NCI-H69 (cell line): Measurements from ENCODE around the gene ANKMY2.
A peak's percentile ranks its signal among the peaks of the same experiment; 100 is the strongest.

Experiments used
- DNase-seq: peaks from one replicate; lab custom pipeline; 2025; lab: John Stamatoyannopoulos, UW

ANKMY2 gene

DNA sequence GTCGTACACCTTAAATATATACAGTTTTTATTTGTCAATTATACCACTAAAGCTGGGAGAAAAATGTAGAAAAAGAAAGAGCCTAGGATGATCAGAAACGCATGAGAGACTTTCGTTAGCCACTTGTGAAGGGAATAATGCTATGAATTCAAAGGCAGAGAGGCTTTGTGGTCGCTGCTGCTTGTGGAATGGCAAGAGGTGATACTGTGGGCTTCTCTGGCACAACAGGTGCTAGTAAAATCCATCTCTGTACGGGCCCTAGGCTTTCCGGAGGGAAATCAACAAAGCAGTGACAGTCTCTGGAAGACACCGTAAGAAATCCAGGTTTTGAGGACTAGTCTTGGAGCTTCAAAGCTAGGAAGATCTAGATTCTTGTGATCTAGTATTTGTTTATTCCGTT, 66.3 kb downstream of the ANKMY2 start:
- DNase-seq, result peak; percentile 10

DNA sequence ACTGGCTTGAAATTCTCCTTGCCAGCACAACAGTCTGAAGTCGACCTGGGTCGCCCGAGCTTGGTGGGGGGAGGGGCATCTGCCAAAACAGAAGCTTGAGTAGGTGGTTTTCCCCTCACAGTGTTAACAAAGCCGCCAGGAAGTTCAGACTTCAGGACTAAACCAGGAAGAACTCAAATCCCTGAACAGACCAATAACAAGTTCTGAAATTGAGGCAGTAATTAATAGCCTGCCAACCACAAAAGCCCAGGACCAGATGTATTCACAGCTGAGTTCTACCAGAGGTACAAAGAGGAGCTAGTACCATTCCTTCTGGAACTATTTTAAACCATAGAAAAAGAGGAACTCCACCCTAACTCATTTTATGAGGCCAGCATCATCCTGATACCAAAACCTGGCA, 73.6 kb downstream of the ANKMY2 start:
- DNase-seq, result no peak

DNA sequence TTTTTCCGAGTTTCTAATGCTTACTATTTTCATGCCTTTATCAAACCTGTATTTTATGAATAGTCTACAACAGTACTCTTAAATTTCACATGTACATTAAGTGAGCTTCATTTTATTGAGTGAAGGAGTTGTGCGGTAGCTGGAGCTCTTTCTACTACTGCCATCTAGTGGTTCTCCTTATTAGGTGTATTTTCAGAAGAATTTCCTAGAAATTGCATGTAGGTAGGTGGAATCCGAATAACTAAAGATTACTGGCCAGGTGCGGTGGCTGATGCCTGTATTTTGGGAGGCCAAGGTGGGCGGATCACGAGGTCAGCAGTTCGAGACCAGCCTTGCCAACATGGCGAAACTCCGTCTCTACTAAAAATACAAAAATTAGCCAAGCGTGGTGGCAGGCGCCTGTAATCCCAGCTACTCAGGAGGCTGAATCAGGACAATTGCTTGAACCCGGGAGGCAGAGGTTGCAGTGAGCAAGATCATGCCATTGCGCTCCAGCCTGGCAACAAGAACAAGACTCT, 80.6 kb downstream of the ANKMY2 start:
- peak; percentile 76 for DNase-seq

DNA sequence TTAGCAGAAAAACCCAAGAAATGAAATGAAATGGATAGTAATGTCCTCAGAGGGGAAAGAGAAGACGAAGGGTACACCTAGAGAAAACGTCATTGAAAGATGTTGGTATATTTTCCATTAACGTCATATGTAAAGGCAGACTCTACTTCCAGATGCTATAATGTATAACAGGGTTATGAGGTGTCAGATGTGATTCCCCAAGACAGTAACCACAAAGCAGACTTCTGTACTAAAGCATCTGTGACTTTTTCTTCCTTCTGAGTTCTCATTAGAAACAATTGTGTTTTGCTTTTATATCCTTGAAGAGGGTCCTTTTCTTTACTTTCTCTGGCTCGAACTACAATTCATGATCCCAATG, 81.6 kb downstream of the ANKMY2 start:
- DNase-seq, result no peak

DNA sequence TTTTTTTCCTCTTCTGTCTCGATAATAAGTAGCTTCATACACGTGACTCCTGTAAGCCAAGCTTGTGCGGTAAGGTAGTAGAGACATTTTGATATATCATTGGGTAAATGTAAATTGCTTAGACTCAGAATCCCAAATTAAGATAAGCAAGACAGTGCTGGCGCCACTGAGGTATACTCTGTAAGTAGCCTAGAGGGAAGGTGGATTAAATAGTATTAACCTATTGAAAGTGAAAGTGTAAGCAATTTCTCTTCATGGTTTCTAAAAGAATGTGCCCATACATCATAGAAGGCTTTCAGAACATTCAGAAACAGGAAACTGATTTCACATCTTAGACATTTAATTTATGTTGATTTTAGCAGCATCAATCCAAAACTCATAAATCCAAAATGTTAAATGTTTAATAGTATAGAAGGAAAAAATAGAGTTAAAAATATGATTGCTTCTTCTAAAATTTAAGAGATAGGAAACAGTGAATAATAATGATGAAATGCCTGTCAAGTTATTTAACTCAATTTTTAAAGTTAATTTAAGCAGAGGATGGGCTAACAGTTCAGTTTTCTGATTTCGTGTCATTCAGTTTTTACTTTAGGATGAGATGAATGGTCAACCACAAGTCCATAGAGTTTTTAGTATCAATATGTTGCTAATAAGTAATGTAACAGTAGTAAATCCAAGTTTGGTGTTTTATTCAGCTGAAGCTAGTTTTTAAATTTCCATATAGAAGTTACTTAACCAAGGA, 82.1 kb downstream of the ANKMY2 start:
- DNase-seq, result no peak

DNA sequence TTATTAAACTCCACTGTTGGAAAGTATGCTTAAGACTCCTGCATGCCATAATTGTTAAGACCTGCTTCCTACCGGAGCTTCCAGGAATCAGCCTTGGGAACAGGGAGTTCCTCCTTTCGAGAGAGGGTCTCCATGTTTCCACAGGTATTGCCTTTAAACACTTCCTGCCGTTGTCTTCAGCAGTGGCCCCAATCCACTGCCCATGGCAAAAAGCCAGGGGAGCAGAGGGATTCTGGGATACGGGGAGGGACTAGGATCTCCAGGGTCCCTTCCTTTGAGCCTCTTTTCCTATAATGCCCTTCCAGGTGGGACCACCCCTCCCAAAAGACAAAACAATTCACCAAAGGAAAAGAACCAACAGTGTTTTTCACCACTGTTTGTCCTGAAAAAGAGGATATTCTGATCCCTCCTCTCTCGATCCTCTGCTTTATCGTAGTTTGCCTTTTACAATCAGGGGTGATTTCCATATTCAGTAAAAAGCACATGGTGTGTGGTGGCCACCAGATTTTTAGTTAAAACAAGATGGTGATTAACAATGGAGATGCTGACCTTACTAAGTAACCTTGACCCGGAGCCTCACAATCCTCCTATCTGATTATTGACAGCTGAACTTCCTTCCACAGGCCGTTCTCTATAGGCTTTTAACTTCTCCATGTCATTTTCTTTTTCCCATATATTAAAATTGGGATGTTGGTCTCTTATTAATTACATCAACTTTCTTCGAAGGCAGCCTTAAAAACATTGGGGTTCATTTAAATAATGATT, 82.9 kb downstream of the ANKMY2 start:
- peak; percentile 12 for DNase-seq

DNA sequence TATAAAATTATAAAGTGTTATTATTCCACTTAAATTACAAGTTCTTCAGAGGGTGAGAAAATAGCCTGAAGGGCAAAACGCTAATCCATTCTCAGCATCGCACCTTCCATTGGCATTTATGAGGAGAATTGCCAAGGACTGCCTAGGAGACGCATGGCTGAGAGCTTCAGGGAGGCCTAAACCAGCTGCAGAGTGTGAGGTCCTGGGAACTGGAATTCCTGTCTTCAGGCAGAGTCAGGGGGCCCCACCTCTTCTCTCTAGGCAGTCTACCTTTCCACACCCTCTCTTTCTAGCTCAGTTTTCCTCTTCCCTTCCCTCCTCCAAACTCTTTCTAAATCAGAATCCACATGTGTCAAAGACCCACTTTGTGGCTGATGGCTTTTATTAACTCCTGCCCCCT, 83.6 kb downstream of the ANKMY2 start:
- DNase-seq, result no peak

DNA sequence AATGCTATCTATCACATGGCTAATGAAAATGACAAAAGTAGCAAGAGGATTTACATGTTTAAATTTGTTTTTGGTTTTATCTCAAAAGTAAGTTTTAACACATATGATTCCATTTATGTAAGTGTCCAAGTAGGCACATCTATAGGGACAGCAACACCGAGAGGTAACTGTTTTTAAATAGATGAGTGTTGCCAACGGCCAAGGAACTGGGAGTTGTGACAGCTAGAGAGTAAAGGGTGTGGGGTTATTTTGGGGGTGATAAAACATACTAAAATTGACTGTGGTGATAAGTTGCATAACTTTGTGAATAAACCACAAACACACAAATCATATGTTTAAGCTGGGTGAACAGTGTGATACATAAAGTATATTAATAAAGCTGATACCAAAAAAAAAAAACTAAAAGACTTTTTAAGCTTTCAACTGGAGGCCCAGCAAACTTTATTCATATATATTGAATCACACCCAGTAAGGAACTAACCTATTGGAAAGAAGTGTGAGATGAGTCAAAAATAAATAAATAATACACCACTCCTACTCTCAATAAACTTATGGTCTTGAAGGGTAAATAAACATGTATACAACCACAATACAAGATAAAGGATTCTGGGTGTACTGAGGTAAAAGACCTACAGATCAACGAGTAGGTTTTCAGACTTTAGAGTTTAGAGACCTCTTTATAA, 85.9 kb downstream of the ANKMY2 start:
- DNase-seq, result no peak

DNA sequence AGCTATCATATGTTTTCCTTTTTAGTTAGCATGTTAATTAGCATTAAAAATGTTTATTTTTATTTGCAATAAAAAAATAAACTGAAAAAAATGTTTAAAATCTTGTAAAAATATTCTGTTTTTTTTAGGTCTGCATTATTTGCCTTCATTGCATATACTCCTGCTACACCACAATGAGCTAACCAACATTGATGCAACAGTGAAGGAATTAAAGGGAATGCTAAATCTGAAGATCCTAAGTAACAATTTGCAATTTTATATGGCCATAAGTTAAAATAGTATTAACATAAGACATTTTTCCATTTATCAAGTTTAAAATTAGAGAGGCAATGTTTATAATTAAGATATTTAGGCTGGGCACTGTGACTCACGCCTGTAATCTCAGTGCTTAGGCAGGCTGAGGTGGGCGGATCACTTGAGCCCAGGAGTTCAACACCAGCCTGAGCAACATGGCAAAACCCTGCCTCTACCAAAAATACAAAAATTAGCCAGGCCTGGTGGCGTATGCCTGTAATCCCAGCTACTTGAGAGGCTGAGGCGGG, 86.7 kb downstream of the ANKMY2 start:
- DNase-seq, result no peak

DNA sequence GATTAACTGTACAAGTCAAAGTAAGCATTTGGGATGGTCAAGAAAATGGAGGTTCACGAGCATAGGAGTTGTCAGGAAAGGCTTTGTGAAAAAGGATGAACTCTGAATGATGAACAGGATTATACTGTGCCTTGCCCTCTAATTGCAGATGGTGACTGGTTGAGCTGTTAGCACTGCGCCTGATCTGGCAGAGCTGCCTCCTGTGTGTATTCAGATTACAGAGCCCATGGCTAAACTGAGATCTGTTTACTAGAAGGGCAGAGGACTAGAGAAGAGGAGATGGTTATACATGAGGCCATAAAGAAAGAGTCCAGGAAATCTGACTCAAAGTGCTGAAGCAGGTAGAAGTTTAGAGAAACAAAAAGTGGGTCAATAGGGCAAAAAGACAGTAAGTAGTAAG, 89.2 kb downstream of the ANKMY2 start:
- DNase-seq, result no peak

DNA sequence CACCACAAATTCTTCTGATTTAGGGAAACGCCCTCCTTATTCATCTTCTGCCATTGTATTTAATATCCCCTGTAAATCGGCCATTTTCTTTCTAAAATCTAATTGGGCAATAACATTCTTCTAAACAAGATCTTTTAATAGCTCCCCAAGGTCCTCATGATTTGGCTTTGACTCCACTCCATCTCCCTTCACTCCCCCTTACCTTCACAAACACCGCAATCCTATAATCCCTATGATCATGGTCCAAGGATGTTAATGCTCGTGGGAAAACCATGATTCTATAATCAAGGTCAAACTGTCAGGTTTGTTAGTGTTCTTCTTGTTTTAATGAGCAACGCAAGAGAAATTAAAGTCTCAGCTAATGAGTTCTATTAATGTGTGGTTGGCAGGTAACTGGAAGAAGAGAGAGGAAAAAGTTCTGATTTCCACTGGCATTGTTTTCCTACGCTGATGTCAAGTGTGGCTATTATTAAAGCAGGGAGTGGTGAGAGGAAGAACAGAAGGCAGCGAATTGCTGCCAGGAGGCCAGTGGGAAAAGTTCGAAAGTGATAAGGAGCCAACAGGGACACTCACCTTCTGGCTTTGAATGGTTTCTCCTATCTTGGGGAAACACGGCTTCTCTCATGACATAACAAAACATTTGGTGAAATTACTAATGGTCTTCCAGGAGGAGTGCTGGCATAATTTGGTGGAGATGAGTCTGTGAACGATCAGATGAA, 90.9 kb downstream of the ANKMY2 start:
- no peak for DNase-seq

DNA sequence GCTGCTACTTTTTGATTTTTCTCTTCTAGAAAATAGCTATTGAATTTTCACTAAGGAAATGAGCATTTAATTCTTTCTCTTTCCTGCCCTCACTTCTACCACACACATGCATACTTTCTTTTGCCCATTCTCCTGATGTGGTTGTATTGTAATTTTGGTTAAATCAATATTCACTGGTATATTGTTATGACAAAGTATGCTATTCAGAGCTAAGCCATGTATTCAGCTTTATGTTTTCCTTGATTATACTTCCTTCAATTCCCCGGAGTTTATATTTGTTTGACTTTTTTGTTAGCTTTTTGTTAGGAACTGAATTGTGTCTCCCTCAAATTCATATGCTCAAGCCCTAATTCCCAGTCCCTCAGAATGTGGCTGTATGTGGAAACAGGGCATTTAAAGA, 94.9 kb downstream of the ANKMY2 start:
- no peak for DNase-seq
